ENCODE data around the gene PLA1A.
"Not testable (repeated sequence)": the region's sequence is repeated elsewhere in the genome, so short reads cannot be mapped to it uniquely, and the experiment has no call there.

Gene PLA1A, protein sequence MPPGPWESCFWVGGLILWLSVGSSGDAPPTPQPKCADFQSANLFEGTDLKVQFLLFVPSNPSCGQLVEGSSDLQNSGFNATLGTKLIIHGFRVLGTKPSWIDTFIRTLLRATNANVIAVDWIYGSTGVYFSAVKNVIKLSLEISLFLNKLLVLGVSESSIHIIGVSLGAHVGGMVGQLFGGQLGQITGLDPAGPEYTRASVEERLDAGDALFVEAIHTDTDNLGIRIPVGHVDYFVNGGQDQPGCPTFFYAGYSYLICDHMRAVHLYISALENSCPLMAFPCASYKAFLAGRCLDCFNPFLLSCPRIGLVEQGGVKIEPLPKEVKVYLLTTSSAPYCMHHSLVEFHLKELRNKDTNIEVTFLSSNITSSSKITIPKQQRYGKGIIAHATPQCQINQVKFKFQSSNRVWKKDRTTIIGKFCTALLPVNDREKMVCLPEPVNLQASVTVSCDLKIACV

DNA sequence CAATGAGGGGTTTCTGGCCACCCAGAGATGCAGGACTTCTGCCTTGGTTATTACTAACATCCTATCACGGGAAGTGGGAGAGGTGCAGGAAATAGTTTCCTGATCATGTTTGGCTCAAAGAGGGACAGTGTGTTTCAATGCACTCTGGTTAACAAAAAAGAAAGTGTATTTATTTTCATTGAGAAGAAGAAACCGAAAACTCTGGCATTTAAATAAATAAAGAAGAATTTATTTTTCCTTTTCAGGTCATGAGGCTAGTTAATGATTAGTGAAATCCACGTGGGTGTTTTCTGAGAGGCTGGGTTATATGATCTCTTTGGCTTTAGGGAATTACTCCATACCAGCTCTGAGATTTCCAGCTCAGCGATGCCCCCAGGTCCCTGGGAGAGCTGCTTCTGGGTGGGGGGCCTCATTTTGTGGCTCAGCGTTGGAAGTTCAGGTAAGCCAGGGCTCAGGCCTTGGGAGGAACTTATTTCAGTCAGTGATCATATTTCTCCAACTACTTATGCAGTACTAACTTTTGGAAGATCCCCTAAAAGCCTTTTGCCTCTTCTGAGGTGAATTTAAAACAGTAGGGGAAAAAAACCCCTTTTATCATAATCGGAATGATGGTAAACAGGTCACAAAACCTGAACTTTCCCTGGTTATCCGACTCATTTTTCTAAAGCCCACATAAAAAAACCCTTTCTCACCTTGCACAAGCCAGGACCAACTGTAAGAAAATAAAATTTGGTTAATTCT, at the start of gene PLA1A:
PLA1A (plus strand) TSS at position 338 of the 741 bp plus-strand sequence; CDS start at position 367, 29 bp downstream.
- H3K27me3 ChIP-seq (ENCODE audit: control insufficient read depth, insufficient read depth, low read length), result no peaks in the 10 kb centered on the region
- H3K9me3 ChIP-seq (ENCODE audit: control insufficient read depth, insufficient read depth, low read length), result no peaks in the 10 kb centered on the region
- no peaks in the 10 kb centered on the region for H3K36me3 ChIP-seq (ENCODE audit: control insufficient read depth, insufficient read depth, low read length)
- H3K4me3 ChIP-seq (ENCODE audit: low read depth, low read length), result no peak within 1 kb of the TSS
- H3K4me1 ChIP-seq (ENCODE audit: control insufficient read depth, insufficient read depth, low read length), result peaks cover 3% of the 10 kb centered on the region
- H3K9ac ChIP-seq (ENCODE audit: low read depth, low read length), result no peak within 1 kb of the TSS

DNA sequence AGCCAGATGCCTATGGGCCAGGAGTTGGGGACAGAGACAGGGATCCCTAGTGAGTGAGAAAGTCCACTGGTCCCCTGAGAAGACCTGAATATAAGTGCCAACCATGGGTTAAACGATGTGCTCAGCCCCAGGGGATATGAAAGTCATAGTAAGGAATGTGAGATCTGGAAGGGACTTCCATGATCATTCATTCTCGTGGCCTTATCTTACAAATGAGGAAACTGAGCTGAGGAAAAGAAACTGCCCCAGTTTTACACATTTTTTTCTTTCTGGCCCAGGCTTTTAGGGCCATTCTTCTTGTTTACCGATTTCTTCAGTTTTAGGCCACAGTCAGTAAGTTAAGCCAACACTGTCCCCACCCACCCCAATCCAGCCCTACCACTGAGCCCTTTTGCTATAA, 49.3 kb upstream of the PLA1A start:
- Histone ChIP-seq H3K27me3 (ENCODE audit: control insufficient read depth, insufficient read depth, low read length) (no peaks in the 10 kb centered on the region), H3K36me3 (ENCODE audit: control insufficient read depth, insufficient read depth, low read length) (no peaks in the 10 kb centered on the region), H3K4me1 (ENCODE audit: control insufficient read depth, insufficient read depth, low read length) (no peaks in the 10 kb centered on the region), H3K4me3 (ENCODE audit: low read depth, low read length) (no peak overlapping the region), H3K9ac (ENCODE audit: low read depth, low read length) (no peak overlapping the region), H3K9me3 (ENCODE audit: control insufficient read depth, insufficient read depth, low read length) (no peaks in the 10 kb centered on the region)

DNA sequence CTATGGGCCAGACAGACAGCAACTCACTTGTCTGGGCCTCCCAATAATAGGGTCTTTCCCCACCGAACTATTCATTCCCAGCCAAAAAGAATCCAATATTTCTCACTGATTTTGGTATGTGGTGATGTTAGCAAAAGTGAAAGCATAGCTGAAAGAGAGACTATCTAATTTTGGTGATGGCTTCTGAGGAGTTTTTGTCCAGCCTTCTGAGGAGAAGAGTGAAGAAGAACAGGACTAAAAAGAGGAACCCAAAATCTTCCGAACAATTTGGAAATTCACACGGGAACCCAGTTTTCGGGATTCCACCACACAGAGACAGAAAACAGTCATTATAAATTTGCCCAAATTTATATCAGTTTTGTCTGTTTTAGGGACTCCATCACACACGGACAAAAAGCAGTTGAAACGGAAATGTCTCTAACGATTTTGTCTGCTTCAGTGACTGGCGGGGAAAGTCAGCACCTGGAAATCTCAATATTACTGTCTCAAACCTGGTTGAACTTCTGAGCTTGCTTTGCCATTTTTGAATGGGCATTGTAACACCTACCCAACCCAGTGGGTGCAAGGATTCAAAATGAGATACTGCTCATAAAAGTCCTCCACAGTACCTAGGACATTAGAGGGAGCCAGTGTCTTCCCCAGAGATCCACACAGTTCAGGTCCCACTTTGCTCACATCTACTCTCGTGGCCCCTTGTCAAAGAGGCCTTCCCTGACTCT, 47.3 kb upstream of the PLA1A start:
- no peaks in the 10 kb centered on the region for H3K9me3 ChIP-seq (ENCODE audit: control insufficient read depth, insufficient read depth, low read length)
- H3K9ac ChIP-seq (ENCODE audit: low read depth, low read length), result no peak overlapping the region
- H3K27me3 ChIP-seq (ENCODE audit: control insufficient read depth, insufficient read depth, low read length), result no peaks in the 10 kb centered on the region
- H3K36me3 ChIP-seq (ENCODE audit: control insufficient read depth, insufficient read depth, low read length), result no peaks in the 10 kb centered on the region
- no peaks in the 10 kb centered on the region for H3K4me1 ChIP-seq (ENCODE audit: control insufficient read depth, insufficient read depth, low read length)
- H3K4me3 ChIP-seq (ENCODE audit: low read depth, low read length), result no peak overlapping the region

DNA sequence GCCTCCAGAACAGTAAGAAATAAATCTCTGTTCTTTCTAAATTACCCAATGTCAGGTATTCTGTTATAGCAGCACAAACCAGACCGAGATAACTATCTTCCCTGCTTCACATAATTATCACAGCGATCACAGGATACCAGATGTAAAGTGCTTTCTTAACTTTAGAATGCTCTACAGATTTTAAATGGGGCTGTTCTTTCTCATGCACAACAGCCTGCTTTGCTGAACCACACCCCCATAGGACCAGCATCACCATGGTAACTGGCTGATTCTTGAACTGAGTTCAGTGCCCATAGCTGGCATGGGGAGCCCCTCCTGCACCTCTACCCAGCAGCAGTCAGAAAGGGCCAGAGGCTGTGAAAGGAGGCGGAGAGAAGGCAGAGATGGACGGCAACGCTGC, 46.1 kb upstream of the PLA1A start:
- no peaks in the 10 kb centered on the region for H3K27me3 ChIP-seq (ENCODE audit: control insufficient read depth, insufficient read depth, low read length)
- H3K9ac ChIP-seq (ENCODE audit: low read depth, low read length), result no peak overlapping the region
- no peaks in the 10 kb centered on the region for H3K36me3 ChIP-seq (ENCODE audit: control insufficient read depth, insufficient read depth, low read length)
- H3K9me3 ChIP-seq (ENCODE audit: control insufficient read depth, insufficient read depth, low read length), result no peaks in the 10 kb centered on the region
- no peaks in the 10 kb centered on the region for H3K4me1 ChIP-seq (ENCODE audit: control insufficient read depth, insufficient read depth, low read length)
- H3K4me3 ChIP-seq (ENCODE audit: low read depth, low read length), result no peak overlapping the region

DNA sequence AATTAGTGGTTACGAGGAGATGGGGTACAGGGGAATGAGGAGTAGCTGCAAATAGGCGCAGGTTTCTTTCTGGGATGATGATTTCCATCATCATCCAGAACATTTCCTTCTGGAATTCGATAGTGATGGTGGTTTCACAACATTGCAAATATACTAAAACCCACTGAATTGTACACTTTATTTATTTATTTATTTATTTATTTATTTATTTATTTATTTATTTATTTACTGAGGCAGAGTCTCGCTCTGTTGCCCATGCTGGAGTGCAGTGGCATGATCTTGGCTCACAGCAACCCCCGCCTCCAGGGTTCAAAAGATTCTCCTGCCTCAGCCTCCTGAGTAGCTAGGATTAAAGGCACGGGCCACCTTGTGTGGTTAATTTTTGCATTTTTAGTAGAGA, 44.8 kb upstream of the PLA1A start:
- H3K27me3 ChIP-seq (ENCODE audit: control insufficient read depth, insufficient read depth, low read length); H3K36me3 ChIP-seq (ENCODE audit: control insufficient read depth, insufficient read depth, low read length); H3K9me3 ChIP-seq (ENCODE audit: control insufficient read depth, insufficient read depth, low read length); H3K9ac ChIP-seq (ENCODE audit: low read depth, low read length); H3K4me1 ChIP-seq (ENCODE audit: control insufficient read depth, insufficient read depth, low read length); H3K4me3 ChIP-seq (ENCODE audit: low read depth, low read length): not testable (repeated sequence)

DNA sequence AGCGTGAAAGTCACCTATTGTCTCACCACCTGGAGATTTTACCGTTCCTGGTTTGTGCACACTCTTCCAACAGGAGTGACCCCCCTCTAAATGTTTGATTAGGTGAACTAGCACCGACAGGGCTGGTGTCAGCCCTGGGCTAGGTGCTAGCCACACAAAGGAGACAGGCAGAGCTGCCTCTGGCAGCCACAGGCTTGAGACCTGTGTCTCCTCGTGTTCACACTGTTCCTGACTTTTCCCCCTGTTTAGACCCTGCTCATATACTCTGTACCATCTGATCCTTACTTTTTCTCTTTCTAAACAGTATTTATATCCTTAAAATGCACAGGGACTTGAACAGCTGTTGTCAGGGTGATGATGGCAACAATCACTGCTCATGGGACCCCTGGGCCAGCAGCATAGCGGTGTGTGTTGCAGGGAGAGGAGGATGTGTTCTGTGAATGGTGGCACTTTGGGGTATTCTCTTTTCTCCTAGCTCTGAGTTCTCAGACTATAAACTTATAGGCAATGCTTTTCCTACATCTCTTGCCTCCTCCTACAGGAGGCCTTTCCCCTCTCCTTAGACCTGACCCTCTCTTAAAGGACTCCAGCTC, 43.8 kb upstream of the PLA1A start:
- H3K4me1 ChIP-seq (ENCODE audit: control insufficient read depth, insufficient read depth, low read length), result no peaks in the 10 kb centered on the region
- no peaks in the 10 kb centered on the region for H3K36me3 ChIP-seq (ENCODE audit: control insufficient read depth, insufficient read depth, low read length)
- H3K4me3 ChIP-seq (ENCODE audit: low read depth, low read length), result no peak overlapping the region
- no peaks in the 10 kb centered on the region for H3K9me3 ChIP-seq (ENCODE audit: control insufficient read depth, insufficient read depth, low read length)
- no peaks in the 10 kb centered on the region for H3K27me3 ChIP-seq (ENCODE audit: control insufficient read depth, insufficient read depth, low read length)
- no peak overlapping the region for H3K9ac ChIP-seq (ENCODE audit: low read depth, low read length)

DNA sequence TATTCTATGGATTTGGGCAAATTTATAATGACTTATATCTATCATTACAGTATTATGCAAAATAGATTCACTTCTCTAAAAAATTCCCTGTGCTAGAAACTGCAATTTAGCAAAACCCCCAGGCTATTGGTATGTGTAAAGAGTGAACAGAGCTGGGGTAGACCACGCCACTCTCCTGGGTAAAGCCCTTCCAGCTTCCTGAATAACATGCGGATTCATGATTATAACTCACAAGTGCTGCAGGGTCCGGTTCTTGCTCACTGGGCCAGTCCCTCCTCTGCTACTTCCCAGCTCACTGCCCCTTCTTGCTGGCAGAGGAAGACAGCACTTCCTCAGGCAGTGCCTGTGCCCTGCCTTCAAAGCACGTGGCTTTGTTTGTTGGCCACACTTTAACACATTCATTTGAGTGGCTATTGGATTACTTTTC, 42.4 kb upstream of the PLA1A start:
- no peaks in the 10 kb centered on the region for H3K36me3 ChIP-seq (ENCODE audit: control insufficient read depth, insufficient read depth, low read length)
- no peak overlapping the region for H3K9ac ChIP-seq (ENCODE audit: low read depth, low read length)
- H3K4me1 ChIP-seq (ENCODE audit: control insufficient read depth, insufficient read depth, low read length), result no peaks in the 10 kb centered on the region
- no peaks in the 10 kb centered on the region for H3K9me3 ChIP-seq (ENCODE audit: control insufficient read depth, insufficient read depth, low read length)
- no peaks in the 10 kb centered on the region for H3K27me3 ChIP-seq (ENCODE audit: control insufficient read depth, insufficient read depth, low read length)
- H3K4me3 ChIP-seq (ENCODE audit: low read depth, low read length), result no peak overlapping the region

DNA sequence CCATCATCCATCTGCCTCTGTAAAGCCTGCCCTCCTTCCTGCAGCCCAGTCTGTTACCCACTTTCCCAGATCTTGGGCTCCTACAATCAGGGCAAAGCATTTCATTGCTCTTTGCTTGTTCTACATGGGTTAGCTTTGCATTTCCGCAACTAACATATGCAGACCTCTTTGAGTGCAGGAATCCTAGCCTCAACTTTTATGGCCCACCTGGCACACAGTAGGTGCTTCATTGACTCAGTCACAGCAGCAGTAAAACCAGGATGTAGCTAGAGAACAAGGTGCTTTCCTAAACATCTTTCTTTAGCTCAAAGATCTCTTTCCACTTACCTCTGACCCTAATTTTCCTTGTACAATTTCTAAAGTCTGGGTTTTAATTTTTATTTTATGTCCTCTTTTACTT, 41.8 kb upstream of the PLA1A start:
- Histone ChIP-seq H3K36me3 (ENCODE audit: control insufficient read depth, insufficient read depth, low read length) (no peaks in the 10 kb centered on the region), H3K4me3 (ENCODE audit: low read depth, low read length) (no peak overlapping the region), H3K9me3 (ENCODE audit: control insufficient read depth, insufficient read depth, low read length) (no peaks in the 10 kb centered on the region), H3K9ac (ENCODE audit: low read depth, low read length) (no peak overlapping the region), H3K4me1 (ENCODE audit: control insufficient read depth, insufficient read depth, low read length) (no peaks in the 10 kb centered on the region), H3K27me3 (ENCODE audit: control insufficient read depth, insufficient read depth, low read length) (no peaks in the 10 kb centered on the region)

DNA sequence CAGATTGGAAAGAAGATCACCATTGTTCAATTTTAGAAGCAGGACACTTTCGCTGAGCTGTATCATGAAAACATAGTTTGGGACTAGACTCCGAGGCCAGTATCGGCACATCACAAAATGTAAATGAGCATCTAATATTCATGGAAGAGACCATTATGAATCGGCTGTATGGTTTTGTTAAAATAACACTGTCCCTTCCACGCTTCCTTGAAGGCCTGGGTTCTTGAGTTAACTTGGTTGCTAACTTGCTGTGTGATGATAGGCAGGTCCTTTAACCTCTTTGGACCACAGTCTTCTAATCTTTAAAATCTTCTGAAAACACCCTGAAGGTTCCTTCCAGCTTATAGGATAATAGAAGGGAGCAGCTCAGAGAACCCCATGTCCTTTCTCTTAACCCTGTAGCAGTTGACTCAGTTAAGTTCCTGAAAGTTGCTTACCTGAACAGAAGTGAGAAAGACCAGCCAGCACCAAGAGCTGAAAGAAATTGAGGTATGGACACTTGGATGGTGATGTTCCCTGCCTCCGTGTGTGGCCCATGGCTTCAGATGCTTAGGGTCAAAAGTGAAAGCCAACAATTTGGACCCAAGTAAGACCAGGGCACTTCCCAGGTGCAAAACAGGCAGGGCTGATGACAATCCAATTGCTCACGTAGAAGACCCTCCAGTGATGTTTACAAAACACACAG, 40.4 kb upstream of the PLA1A start:
- Histone ChIP-seq H3K4me1 (ENCODE audit: control insufficient read depth, insufficient read depth, low read length) (no peaks in the 10 kb centered on the region), H3K4me3 (ENCODE audit: low read depth, low read length) (no peak overlapping the region)

DNA sequence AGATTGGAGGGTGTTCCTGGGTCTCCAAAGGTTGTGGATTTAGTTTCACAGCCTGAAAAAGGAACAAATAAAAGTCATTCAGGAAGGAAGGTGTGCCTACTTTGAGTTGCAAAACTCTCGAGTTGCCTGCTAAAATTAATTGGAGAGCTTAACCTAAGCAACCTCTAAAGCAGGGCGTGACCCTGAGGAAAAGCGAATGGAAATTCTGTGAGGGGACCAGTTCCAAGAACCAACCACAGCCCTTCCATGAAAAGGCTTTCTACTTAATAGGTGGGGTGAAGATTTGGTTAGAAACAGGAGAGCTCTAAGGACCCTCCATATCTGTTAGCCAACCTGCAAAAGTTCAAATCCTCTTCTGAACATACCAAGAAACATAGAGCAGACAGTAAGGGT, 39.8 kb upstream of the PLA1A start:
- H3K4me3 ChIP-seq (ENCODE audit: low read depth, low read length), result no peak overlapping the region
- no peaks in the 10 kb centered on the region for H3K9me3 ChIP-seq (ENCODE audit: control insufficient read depth, insufficient read depth, low read length)
- H3K27me3 ChIP-seq (ENCODE audit: control insufficient read depth, insufficient read depth, low read length), result no peaks in the 10 kb centered on the region
- H3K9ac ChIP-seq (ENCODE audit: low read depth, low read length), result no peak overlapping the region
- H3K36me3 ChIP-seq (ENCODE audit: control insufficient read depth, insufficient read depth, low read length), result no peaks in the 10 kb centered on the region
- H3K4me1 ChIP-seq (ENCODE audit: control insufficient read depth, insufficient read depth, low read length), result no peaks in the 10 kb centered on the region

More for the DNA sequence above, 40.4 kb upstream of the PLA1A start:
- no peak overlapping the region for H3K9ac ChIP-seq (ENCODE audit: low read depth, low read length)
- no peaks in the 10 kb centered on the region for H3K36me3 ChIP-seq (ENCODE audit: control insufficient read depth, insufficient read depth, low read length)
- H3K27me3 ChIP-seq (ENCODE audit: control insufficient read depth, insufficient read depth, low read length), result no peaks in the 10 kb centered on the region
- no peaks in the 10 kb centered on the region for H3K9me3 ChIP-seq (ENCODE audit: control insufficient read depth, insufficient read depth, low read length)
